Spleen (tissue), 7 donors: ENCODE results near the gene TMEM132C.
"Not testable (repeated sequence)": the region's sequence is repeated elsewhere in the genome, so short reads cannot be mapped to it uniquely, and the experiment has no call there.

Experiments used
- POLR2A ChIP-seq, 3 donors: fragments of 450-650 bp; IDR thresholded peaks; one replicate each; pipeline ENCODE4 v1.5.1; 2017; ENCODE audit warnings: antibody characterized with exemption in 3 of 3, mild to moderate bottlenecking in 1 of 3
- POLR2AphosphoS5 ChIP-seq, 3 donors: sonication (generic); formaldehyde crosslinking; IDR thresholded peaks; one replicate each; pipeline ENCODE4 v1.5.1; 2017; ENCODE audit warnings: antibody characterized with exemption in 3 of 3
- TF ChIP-seq, protein P1 (sequence below), 11 experiments: fragments of 200-600 bp in 7 of 11; fragments of 450-650 bp in 4 of 11; sonication (generic) in 4 of 11; IDR thresholded peaks in 8 of 11; conservative IDR thresholded peaks in 3 of 11; 1 replicate in 7 of 11; 2 replicates in 4 of 11; pipeline versions ENCODE4 v1.4.0 to v1.8.0; 2016 to 2021; ENCODE audit warnings: antibody characterized with exemption in 11 of 11, inconsistent platforms in 4 of 11, mild to moderate bottlenecking in 1 of 11
- donor health status: DM: no; HTN: no; CAD: no; lungs with moderate emphysema.
- donor health status: DM: no; HTN: no; CAD: no.
- donor health status: DM: no; HTN: no; CAD: no.

DNA sequence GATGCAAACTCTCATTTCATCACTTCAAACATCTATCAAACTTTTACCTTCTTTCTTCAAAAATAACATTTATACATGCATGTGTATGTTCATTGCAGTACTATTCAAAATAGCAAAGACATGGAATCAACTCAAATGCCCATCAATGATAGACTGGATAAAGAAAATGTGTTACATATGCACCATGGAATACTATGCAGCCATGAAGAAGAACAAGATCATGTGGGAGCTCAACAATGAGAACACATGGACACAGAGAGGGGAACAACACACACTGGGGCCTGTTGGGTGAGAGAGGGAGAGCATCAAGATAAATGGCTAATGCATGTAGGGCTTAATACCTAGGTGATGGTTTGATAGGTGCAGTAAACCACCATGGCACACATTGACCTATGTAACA lies 13.1 kb upstream of the TMEM132C start:
- not testable (repeated sequence) for TF ChIP-seq POLR2A, POLR2AphosphoS5 (IDR thresholded peaks at IDR 0.05)
- TF ChIP-seq, protein P1, sequence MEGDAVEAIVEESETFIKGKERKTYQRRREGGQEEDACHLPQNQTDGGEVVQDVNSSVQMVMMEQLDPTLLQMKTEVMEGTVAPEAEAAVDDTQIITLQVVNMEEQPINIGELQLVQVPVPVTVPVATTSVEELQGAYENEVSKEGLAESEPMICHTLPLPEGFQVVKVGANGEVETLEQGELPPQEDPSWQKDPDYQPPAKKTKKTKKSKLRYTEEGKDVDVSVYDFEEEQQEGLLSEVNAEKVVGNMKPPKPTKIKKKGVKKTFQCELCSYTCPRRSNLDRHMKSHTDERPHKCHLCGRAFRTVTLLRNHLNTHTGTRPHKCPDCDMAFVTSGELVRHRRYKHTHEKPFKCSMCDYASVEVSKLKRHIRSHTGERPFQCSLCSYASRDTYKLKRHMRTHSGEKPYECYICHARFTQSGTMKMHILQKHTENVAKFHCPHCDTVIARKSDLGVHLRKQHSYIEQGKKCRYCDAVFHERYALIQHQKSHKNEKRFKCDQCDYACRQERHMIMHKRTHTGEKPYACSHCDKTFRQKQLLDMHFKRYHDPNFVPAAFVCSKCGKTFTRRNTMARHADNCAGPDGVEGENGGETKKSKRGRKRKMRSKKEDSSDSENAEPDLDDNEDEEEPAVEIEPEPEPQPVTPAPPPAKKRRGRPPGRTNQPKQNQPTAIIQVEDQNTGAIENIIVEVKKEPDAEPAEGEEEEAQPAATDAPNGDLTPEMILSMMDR (IDR thresholded peaks at IDR 0.05 in 8 of 11, conservative IDR thresholded peaks at IDR 0.05 in 3 of 11), result not testable (repeated sequence)
